HG03378 (cell line): ENCODE measurements around the gene KHK.

Experiments used
- ATAC-seq: cut with Tn5 transposase; IDR thresholded peaks from one replicate; pipeline ENCODE4 v1.9.1; 2021; ENCODE audit warnings: mild to moderate bottlenecking, moderate library complexity; ENCODE audit not compliant: unreplicated experiment

Gene KHK

DNA sequence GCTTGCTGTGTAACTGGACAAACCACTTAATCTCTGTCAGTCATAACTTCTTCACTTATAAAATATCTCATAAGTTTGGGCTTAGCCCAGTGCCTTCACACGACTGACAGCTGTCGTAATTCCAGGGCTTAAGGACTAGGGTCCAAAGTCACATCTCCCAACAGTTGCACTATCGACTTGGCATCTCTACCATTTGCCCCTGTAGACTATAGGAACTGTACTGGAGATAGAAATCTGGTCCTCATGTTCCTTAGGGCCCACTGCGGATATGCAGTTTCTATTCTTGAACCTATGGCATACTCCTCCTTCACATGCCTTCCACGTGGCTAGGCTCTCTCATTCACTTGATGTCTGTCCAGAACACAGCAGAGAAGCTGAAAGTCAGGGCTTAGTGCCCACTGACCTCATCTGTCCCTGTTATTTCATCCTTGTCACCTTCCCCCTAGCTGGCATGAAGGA lies 39.7 kb downstream of the KHK start:
- no peak for ATAC-seq

GRCh38 chr2:27127883-27128667 lies 41.5 kb downstream of the KHK start:
- no peak for ATAC-seq

DNA sequence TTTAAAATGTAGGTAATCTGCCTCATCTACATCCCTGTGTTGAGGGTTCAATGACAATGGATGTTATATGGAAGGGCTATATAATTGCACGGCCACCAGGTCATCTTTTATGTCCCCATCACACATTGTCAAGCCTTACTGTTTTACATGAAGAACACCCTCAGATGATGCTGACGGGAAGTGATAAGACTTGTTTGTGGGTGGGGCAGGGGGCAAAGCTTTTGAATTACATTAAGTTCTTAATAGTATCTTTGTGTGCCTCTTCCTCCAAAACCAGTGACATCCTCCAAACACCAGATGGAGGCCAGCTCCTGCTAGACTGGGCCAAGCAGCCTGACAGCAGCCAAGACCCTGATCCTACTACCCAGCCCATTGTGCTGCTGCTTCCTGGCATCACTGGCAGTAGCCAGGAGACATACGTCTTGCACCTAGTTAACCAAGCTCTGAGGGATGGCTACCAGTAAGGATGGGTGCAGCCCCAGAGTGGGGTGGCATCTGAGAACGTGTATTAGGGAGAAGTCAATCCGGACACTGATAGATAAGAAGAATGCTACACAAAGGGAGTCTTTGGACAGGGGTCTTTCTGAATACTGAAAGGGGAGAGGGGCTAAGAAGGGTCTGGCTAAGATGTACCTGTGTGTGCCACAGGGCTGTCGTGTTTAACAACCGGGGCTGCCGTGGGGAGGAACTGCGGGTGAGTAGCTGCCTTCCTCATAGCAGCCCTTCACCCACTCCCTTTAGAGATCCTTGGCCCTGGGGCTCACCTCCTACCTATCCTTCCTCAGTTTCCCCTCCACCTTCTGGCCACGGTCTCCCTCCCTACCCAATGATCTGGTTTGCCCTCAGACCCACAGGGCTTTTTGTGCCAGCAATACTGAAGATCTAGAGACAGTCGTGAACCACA lies 42.3 kb downstream of the KHK start:
- no peak for ATAC-seq

DNA sequence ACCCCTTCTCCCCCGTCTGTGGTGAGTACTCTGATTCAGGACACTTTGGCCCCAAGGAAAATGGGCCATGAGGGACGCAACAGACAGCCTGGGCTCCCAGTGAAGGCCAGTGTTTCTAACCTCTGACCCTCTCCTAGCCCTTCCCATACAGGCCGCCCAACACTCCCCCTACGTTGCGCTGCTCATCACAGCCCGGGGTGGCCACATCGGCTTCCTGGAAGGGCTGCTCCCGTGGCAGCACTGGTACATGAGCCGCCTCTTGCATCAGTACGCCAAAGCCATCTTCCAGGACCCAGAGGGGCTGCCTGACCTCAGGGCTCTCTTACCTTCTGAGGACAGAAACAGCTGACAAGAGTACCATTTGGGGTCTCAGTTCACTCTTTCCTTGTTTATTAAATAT lies 43.8 kb downstream of the KHK start:
- no peak for ATAC-seq

GRCh38 chr2:27131429-27131828 lies 44.9 kb downstream of the KHK start:
- ATAC-seq = no peak

- no peak for ATAC-seq
These were observed 46.8 kb downstream of the KHK start for GRCh38 chr2:27133195-27133875.

DNA sequence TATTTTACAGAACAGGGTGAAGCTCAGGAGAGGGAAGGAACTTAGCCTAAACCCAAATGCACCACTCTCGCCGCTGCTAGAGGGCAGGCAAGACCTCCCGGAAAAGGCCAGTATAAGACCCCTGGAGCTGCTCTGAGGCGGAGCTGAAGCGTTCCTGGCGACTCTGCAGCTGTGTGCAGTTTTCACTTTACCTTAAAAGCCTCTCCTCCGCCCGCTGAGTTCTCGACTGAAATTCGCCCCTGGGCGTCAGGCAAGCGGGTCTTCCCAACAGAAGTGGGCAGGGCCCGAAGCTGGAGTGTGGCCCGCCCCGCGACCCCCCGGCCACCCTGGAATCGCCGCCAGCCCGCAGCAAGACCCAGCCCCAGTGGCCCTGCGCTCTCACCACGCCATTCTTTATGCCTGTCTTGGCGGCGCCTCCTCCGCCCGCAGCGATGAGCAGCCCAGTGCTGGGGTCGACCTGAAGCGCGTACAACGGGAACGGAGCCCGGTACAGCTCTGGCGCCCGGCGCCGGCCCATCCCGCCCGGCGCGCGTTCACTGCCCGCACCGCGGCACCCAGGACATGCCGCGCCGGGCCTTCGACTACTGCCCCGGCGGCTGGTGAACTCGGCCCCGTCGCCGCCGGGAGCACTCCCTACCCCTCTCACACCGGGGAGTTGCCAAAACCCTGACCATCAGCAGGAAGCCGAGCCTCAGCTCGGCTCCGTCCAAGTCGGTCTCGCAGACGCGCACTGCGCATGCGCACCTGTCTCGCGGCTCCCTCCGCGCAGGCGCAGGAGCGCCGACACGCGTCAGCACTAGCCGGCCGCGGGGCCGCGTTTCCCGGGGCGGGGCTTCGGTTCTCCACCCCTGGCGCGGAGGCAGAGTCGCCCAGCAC lies 47.6 kb downstream of the KHK start, which contains the start of gene PREB:
Gene PREB (minus strand): TSS at position 732 of the 876 bp plus-strand sequence. CDS start 215 bp downstream, at position 517.
- peak; percentile 71 for ATAC-seq

DNA sequence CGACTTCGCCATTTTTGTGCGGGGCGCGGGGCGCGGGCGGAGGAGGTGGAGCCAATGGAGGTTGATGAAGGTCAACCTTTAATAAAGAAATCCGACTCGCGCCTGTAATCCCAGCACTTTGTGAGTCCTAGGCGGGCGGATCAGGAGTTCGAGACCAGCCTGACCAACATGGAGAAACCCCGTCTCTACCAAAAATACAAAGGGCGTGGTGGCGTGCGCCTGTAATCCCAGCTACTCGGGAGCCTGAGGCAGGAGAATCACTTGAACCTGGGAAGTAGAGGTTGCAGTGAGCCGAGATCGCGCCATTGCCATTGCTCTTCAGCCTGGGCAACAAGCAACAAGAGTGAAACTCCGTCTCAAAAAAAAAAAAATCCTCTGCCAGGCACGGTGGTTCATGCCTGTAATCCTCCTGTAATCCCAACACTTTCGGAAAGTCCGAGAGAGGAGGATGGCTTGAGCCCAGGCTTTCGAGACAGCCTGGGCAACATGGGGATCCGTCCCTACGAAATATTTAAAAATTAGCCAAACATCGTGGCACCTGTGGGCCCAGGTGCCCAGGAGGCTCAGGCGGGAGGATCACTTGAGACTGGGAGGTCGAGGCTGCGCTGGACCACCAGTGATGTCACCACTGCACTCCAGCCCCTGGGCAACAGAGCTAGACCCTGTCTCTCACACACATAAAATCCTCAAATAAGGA lies 48.4 kb downstream of the KHK start:
- no peak for ATAC-seq

- no peak for ATAC-seq
These were observed 48.9 kb downstream of the KHK start for GRCh38 chr2:27135478-27135955.

GRCh38 chr2:27136751-27137150 lies 50.2 kb downstream of the KHK start:
- ATAC-seq = no peak

DNA sequence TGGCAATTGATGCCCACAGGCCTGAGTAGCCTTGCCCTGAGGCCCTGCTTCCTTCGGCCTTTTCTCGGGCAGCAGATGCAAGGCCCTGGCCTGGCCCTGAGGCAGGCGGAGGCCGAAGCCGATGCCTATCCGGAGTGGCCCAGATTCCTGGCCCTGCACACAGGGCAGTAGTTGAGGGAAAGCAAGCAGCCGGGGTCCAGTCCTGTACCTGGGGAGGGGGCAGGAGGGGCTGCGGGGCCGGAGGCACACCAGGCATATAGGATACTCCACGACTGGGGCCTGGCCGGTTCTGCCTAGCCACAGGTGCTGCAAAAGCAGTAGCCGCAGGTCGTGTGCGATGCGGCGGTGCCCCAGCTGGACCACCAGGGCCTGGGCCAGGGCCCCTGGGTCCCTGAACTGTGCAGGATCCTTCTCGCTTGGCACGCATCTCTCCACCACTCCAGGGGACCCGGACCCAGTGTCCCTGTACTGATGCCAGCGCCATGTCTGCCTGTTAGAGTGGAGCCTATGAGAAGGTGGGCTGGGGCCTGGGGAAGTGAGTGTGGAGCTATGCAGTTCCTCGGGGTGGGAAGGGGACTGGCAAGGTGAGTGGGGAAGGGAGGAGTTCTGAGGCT lies 50.9 kb downstream of the KHK start:
- no peak for ATAC-seq

DNA sequence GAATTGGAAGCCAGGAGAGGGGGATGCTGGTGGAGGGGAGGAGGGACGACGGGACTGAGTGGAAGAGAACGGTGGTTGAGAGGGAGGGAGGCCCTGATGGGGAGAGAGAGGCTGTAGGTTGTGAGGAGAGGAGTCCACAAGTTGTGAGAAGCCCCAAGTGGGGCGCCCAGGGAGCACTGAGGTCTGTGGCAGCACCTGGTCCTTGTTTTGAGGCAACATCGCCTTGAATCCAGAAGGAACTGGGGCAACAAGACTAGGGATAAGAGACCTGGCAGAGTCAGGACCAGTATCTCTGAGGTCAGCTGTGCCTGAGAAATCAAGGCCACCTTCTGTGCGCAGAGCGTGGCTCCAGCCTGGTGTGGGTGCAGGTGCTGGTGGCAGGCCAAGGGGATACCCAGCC lies 51.5 kb downstream of the KHK start:
- ATAC-seq = no peak

GRCh38 chr2:27139310-27139709 lies 52.7 kb downstream of the KHK start, which contains the start of gene PRR30:
PRR30 (minus strand) TSS chr2:27139410; CDS start chr2:27138329, 1,081 bp downstream.
- no peak for ATAC-seq

DNA sequence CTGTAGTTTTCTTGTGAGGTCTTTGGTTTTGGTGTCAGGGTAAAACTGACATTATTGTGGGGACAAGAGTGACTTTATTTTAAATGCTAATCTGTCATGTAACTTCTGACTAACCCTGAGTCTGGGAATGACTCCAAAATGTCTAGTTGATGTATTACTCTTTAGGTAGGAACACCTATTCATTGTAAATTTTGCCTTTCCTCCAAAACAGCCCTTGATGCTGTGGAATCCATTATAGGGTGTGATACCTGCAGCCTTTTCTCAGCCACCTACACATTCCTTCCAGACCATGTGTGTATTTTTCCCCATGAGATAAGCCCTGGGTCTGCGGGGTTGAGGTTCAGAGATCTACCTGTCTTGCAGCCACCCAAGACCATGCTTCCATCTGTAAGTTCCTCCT lies 56.7 kb downstream of the KHK start:
- no peak for ATAC-seq

DNA sequence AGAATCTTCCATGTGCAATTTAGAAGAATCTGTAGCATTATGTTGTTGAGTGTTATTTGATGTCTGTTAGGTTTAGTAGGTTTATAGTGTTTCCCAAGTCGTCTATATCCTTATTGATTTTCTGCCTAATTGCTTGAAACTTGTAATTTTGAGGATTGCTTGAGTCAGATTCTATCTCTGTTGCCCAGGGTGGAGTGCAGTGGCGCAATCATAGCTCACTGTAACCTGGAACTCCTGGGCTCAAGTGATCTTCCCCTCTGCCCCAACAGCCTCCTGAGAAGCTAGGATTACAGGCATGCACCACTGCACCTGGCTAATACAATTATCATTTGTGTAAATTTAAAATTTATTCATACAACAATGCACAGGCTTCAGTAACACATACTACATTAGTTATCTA lies 59.1 kb downstream of the KHK start:
- no peak for ATAC-seq

GRCh38 chr2:27147935-27148334 lies 61.4 kb downstream of the KHK start:
- ATAC-seq = no peak

DNA sequence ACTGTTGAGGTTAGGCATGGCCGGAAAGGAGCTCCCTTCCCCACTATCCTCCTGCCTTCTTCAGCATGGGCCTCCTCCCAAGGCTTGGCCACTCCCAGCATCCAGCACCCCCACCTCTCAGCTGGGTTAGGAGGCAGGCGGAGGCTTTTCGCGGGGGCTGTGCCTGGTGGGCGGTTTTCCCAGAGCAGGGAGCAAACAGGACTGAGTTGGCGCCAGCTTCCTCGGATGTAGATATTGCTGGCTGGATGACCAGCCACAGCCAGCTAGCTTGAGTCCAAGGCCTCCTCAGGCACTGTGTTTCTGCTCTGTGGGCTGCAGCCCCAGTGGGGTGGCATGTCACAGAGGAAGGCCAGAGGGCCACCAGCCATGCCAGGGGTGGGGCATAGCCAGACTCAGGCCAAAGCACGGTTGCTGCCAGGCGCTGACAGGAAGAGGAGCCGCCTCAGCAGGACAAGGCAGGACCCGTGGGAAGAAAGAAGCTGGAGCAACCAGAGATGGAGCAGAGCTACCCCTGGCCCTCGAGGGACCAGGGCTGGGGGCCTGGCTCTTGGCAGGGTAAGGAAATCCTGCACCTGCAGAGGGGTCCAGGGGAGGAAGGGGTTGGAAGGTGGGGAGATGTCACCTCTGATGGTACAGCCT lies 62.3 kb downstream of the KHK start, which contains the start of gene TCF23:
Gene TCF23 (plus strand): TSS at position 204 of the 639 bp plus-strand sequence. CDS start 130 bp downstream, at position 334.
- ATAC-seq = no peak
